MM.1S (cell line): ENCODE data around the gene GPSM3.

Experiments
- EZH2 ChIP-seq: fragments of 300-600 bp; sonication (generic); optimal IDR thresholded peaks from 2 replicates; pipeline ENCODE3; 2017; ENCODE audit warnings: low read depth, mild to moderate bottlenecking, antibody characterized with exemption, low read length, mixed read lengths
- TF ChIP-seq, protein P1 (sequence below): fragments of 300-600 bp; sonication (generic); IDR thresholded peaks from 2 replicates; pipeline ENCODE4 v1.5.1; 2016; ENCODE audit warnings: antibody characterized with exemption, low read length, mixed read lengths

DNA sequence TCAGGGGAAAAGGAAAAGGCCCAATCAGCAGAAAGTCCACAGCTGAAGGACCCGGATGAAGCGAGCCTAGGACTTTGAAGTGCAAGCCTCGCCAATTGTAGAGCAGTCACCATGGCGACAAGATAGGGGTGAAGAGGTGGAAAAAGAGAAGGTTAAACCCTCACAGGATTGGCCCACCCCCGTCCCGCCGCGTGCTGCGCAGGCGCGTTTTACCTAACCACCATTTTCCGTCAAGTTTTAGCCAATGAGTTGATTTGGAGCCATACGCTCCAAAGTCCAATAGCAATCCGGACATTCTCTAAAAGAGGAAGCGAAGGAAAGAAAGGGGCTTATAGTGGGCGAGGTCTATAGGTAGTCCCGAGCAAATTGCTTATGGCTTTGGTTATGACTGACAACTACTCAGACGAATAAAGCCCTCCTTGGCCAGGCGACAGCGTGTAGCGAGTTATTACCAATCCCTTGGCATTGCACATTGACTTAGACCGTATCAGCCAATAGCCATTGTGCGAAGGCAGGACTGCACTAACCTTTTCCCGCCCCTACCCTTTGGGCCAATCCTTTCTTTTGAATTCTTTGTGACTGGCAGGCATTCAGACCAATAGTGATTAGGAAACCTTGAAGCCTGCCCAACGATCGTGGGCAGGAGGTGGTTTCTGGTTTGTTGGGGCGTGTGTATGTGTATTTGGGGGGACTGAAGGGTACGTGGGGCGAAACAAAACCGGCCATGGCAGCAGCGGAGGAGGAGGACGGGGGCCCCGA, 14.5 kb downstream of the GPSM3 start, which contains the start of gene RNF5:
- TF ChIP-seq, protein P1, sequence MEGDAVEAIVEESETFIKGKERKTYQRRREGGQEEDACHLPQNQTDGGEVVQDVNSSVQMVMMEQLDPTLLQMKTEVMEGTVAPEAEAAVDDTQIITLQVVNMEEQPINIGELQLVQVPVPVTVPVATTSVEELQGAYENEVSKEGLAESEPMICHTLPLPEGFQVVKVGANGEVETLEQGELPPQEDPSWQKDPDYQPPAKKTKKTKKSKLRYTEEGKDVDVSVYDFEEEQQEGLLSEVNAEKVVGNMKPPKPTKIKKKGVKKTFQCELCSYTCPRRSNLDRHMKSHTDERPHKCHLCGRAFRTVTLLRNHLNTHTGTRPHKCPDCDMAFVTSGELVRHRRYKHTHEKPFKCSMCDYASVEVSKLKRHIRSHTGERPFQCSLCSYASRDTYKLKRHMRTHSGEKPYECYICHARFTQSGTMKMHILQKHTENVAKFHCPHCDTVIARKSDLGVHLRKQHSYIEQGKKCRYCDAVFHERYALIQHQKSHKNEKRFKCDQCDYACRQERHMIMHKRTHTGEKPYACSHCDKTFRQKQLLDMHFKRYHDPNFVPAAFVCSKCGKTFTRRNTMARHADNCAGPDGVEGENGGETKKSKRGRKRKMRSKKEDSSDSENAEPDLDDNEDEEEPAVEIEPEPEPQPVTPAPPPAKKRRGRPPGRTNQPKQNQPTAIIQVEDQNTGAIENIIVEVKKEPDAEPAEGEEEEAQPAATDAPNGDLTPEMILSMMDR: no peak
- no peak for TF ChIP-seq EZH2
